ENCODE results near the gene ZC3H7B. TPM values are rescaled to one million over a fixed set of nuclear protein-coding genes. Genes with fewer than 3 reads are reported as not detected.

ZC3H7B gene
- total and polyA plus RNA-seq, 2 donors from 2014 or later = 28.3 to 68.6 TPM

DNA sequence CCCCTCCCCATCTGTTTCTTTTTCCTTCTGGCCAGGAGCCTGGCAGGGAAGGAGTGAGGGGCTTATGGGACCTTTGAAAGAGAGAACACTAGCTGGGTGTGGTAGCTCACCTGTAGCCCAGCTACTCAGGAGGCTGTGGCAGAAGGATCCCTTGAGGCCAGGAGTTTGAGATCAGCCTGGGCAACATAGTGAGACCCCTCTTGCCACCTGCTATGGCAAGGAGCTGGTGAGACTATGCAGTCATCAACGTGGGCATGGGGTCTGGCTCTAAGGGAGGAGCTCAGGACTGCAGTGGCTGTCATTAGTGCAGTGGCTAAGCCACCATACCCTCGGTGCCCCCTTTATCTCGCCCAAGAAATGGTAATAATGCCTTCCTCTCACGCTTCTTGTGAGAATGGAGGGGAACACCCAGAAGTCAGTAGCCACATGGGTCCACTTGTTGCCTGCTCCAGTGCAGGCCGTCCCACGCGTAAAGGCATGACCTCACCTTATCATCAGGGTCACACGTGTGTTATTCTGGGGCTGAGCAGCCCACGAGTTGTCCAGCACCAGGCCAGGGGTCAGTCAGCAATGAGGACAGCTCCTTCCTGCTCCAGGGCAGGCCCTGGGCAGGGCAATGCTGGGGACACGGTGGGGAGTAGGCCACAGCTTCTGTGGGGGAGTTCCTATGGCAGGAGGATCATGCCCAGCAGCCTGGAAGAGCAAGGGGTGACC is 52.7 kb downstream of the ZC3H7B start:
- no peak overlapping the region for H3K4me3 ChIP-seq (ENCODE audit: low read length in 3 of 3)
- H3K36me3 ChIP-seq (ENCODE audit: control insufficient read depth in 2 of 3, insufficient read depth in 3 of 3, low read length in 3 of 3) = peaks cover 4 to 69% (median 26%) of the 10 kb centered on the region in 3 donors

DNA sequence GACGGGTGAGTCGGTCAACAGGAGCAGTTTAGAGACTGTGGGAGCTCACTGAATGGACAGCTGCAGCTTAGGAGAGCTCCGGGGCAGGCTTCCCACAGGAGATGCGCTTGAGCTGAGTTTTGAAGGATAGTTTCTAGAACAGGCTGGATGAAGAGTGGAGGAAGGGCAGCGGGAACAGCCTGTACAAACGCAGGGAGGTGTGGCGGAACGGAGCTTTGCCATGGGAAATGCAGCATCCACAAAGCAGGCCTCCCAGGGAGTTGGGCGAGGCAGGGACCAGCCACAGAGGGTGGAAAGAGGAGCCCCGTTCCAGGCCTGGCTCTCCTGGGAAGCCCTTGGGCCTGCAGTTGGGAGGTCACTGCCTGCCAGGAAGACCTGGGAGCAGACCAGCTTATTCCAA is 53.7 kb downstream of the ZC3H7B start:
- no peak for FAIRE-seq
- Histone ChIP-seq H3K4me3 (ENCODE audit: low read length in 3 of 3) (no peak overlapping the region), H3K27ac (ENCODE audit: low read depth in 2 of 2, low read length in 2 of 2) (no peak overlapping the region), H3K36me3 (ENCODE audit: control insufficient read depth in 2 of 3, insufficient read depth in 3 of 3, low read length in 3 of 3) (peaks cover 4 to 61% (median 25%) of the 10 kb centered on the region in 3 donors), H3K9me3 (ENCODE audit: control insufficient read depth in 2 of 3, insufficient read depth in 1 of 3, low read length in 3 of 3) (no peaks in the 10 kb centered on the region), H3K9ac (ENCODE audit: low read length in 3 of 3) (no peak overlapping the region), H3K4me1 (ENCODE audit: control insufficient read depth in 2 of 3, insufficient read depth in 2 of 3, low read depth in 1 of 3, low read length in 3 of 3) (peaks cover 0 to 12% (median 0%) of the 10 kb centered on the region in 3 donors), H3K27me3 (ENCODE audit: control insufficient read depth, insufficient read depth, low read length) (no peaks in the 10 kb centered on the region)
- intact Hi-C loops (cut with DNase I) = no loop called here
- no peak for DNase-seq
- TF ChIP-seq, protein P1, sequence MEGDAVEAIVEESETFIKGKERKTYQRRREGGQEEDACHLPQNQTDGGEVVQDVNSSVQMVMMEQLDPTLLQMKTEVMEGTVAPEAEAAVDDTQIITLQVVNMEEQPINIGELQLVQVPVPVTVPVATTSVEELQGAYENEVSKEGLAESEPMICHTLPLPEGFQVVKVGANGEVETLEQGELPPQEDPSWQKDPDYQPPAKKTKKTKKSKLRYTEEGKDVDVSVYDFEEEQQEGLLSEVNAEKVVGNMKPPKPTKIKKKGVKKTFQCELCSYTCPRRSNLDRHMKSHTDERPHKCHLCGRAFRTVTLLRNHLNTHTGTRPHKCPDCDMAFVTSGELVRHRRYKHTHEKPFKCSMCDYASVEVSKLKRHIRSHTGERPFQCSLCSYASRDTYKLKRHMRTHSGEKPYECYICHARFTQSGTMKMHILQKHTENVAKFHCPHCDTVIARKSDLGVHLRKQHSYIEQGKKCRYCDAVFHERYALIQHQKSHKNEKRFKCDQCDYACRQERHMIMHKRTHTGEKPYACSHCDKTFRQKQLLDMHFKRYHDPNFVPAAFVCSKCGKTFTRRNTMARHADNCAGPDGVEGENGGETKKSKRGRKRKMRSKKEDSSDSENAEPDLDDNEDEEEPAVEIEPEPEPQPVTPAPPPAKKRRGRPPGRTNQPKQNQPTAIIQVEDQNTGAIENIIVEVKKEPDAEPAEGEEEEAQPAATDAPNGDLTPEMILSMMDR (IDR thresholded peaks at IDR 0.05; ENCODE audit: borderline replicate concordance, extremely low read depth, insufficient read depth) = no peak

More for the DNA sequence above, 52.7 kb downstream of the ZC3H7B start:
- intact Hi-C loops (cut with DNase I) = no loop called here
- TF ChIP-seq, protein P1 (IDR thresholded peaks at IDR 0.05; ENCODE audit: borderline replicate concordance, extremely low read depth, insufficient read depth) = no peak
- no peak overlapping the region for H3K9ac ChIP-seq (ENCODE audit: low read length in 3 of 3)
- H3K4me1 ChIP-seq (ENCODE audit: control insufficient read depth in 2 of 3, insufficient read depth in 2 of 3, low read depth in 1 of 3, low read length in 3 of 3) = peaks cover 0 to 12% (median 0%) of the 10 kb centered on the region in 3 donors
- H3K27me3 ChIP-seq (ENCODE audit: control insufficient read depth, insufficient read depth, low read length) = no peaks in the 10 kb centered on the region
- no peaks in the 10 kb centered on the region for H3K9me3 ChIP-seq (ENCODE audit: control insufficient read depth in 2 of 3, insufficient read depth in 1 of 3, low read length in 3 of 3)
- no peak overlapping the region for H3K27ac ChIP-seq (ENCODE audit: low read depth in 2 of 2, low read length in 2 of 2)
- FAIRE-seq = no peak
- DNase-seq = no peak

DNA sequence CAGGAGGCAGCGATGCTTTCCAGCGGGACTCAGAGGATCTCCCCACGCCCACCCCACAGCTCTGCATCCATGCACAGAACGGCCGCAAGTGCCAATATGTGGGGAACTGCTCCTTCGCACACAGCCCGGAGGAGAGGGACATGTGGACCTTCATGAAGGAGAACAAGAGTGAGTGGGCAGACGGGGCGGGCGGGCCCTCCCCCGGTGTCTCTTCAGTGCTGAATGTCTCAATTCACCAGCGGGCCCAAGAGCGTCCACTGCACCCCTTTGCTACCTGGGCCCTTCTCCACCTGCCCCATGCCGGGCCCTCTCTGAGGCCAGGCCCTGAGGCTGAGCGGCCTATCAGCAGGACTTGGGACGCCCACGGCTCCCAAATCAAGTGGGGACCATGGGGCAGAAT is 54.6 kb downstream of the ZC3H7B start:
- H3K9me3 ChIP-seq (ENCODE audit: control insufficient read depth in 2 of 3, insufficient read depth in 1 of 3, low read length in 3 of 3) = no peaks in the 10 kb centered on the region
- TF ChIP-seq, protein P1 (IDR thresholded peaks at IDR 0.05; ENCODE audit: borderline replicate concordance, extremely low read depth, insufficient read depth) = no peak
- no peak overlapping the region for H3K4me3 ChIP-seq (ENCODE audit: low read length in 3 of 3)
- FAIRE-seq (no peak), DNase-seq (no peak)
- no peaks in the 10 kb centered on the region for H3K27me3 ChIP-seq (ENCODE audit: control insufficient read depth, insufficient read depth, low read length)
- no peak overlapping the region for H3K27ac ChIP-seq (ENCODE audit: low read depth in 2 of 2, low read length in 2 of 2)
- peaks cover 0 to 2% (median 0%) of the 10 kb centered on the region in 3 donors for H3K4me1 ChIP-seq (ENCODE audit: control insufficient read depth in 2 of 3, insufficient read depth in 2 of 3, low read depth in 1 of 3, low read length in 3 of 3)
- intact Hi-C loops (cut with DNase I) = no loop called here
- H3K9ac ChIP-seq (ENCODE audit: low read length in 3 of 3) = no peak overlapping the region
- peaks cover 4 to 54% (median 20%) of the 10 kb centered on the region in 3 donors for H3K36me3 ChIP-seq (ENCODE audit: control insufficient read depth in 2 of 3, insufficient read depth in 3 of 3, low read length in 3 of 3)
